Skin of body (tissue), 2 donors: Measurements from ENCODE around the gene NTNG1. TPM values are rescaled to one million over a fixed set of nuclear protein-coding genes. Genes with fewer than 3 reads are reported as not detected.
A peak's percentile ranks its signal among the peaks of the same experiment; 100 is the strongest.

Experiments
- DNase-seq: peaks from one replicate; lab custom pipeline; 2025; lab: John Stamatoyannopoulos, UW
- total RNA-seq: library from RNA; depleted of rRNA; stranded (reverse); fragments of >200 nt; gene quantifications from one replicate; pipeline ENCODE4 v1.2.3, GENCODE V29; 2014

NTNG1 gene
- total RNA-seq, 1 donor from 2014 or later: 9.1 TPM

- DNase-seq: no peak
Measured at GRCh38 chr1:107494061-107494460, 353.2 kb downstream of the NTNG1 start.

DNA sequence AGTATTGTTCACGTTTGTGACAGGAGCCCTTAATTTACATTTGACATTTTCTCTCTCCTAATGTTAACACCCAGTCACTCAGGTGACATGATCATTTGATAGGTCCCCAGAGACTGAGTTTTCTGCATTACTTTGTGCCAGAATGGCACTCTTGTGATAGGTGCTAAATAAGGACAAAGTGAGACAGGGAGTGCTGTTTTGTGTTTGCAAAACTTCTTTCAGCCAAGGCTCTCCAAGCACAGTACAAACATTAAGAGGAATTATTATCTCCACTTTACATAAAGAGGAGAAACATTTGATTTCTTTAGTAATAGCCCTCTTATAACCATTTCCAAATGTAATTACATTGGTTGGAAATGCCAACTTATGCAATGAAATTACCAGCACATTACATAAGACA is 355.2 kb downstream of the NTNG1 start:
- DNase-seq: no peak

DNA sequence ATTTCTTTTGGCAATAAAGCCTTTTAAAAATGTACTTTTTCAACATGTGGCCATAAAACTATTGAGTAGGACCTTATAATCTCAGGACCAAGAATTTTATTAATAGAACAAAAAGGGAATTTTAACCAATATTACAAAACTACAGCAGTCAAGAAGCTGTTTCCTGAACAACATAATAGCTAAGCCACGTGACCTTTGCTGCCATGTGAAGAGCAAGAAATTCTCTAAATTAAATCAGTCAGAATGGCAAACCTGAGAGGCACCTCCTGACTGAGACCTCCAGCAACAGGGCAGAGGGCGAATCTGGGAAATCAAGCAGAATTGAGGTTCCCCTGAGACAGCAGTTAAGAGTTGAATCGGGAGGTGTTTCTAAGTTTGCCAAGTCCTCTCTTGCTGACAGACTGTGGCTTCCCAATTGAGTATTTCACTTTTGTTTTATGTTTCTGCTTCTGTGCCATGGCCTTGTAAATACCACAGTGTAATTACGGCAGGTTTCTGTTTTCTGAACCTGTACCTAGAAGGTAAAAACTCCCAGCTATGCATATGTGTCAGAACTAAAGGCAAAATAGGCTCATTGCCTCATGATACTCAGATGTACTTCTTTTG is 358.4 kb downstream of the NTNG1 start:
- DNase-seq: no peak

DNA sequence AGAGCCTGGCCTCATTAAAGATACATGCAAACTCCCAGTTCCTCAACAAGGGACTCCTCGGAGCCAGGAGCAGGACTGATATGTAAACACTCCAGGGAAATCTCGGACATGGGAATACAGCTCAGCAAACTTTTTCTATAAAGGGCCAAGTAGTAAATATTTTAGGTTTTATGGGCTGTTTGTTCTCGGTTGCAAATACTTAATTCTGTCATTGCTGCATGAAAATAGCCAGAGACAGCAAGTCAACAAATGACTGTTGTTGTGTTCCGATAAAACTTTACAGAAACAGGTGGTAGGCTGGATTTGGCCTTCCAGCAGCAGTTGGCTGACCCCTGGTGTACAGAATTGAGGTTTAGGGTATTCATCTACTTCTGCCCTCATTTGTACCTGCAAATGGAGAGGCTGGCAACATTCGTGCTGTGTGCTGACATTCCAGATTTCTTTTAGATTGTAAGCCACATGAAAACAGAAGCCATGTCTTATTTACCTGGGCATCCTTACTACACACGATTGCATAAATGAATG is 360.3 kb downstream of the NTNG1 start:
- no peak for DNase-seq

DNA sequence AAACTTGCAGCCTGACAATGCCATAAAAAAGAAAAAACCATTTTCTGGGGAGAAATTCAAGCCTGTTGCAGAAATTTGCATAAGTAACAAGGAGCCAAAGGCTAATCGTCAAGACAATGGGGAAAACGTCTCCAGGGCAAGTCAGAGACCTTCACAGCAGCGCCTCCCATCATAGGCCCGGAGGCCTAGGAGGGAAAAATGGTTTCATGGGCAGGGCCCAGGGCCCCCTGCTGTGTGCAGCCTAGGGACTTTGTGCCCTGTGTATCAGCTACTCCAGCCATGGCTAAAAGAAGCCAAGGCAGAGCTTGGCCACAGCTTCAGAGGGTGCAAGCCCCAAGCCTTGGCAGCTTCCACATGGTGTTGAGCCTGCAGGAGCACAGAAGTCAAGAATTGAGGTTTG is 369.5 kb downstream of the NTNG1 start:
- DNase-seq: no peak

GRCh38 chr1:107512836-107513235 is 372.0 kb downstream of the NTNG1 start:
- no peak for DNase-seq

DNA sequence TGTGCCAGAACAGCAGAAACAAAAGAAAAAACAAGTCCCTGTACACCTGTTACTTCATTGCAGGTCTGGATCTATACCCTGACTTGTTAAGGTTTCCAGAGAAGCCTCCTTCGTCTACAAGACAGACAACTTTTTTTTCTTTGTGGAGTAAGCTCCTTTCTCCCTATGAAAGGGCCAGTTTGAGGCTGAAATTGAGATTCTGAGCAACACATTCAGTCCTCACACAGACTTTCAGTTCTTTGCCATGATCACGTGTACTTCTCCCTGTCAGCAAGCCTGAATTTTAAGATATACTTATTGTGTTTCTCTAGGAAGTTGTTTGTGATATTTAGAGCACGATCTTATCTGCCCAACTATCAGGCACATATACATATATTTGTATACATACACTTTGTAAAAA is 374.0 kb downstream of the NTNG1 start:
- no peak for DNase-seq

- DNase-seq: no peak
Measured at GRCh38 chr1:107515702-107516101, 374.9 kb downstream of the NTNG1 start.

DNA sequence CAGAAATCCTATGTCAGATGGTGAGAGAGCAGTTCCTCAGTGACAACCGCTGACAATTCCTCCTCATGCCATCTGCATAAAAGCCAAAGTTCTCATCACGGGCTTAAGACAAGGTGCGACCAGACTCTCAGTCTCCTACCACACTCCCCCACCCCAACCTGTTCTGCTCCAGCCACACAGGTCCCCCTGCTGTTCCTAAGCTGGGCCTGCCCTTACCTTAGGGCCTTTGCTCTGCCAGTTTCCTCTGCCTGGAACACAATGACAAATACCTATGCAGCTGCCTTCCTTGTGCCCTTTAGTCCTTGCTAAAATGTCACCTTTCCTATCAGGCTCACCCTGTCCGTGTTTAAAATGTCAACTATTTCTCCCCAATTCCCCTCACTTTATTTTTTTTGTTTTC is 382.2 kb downstream of the NTNG1 start:
- DNase-seq: no peak

DNA sequence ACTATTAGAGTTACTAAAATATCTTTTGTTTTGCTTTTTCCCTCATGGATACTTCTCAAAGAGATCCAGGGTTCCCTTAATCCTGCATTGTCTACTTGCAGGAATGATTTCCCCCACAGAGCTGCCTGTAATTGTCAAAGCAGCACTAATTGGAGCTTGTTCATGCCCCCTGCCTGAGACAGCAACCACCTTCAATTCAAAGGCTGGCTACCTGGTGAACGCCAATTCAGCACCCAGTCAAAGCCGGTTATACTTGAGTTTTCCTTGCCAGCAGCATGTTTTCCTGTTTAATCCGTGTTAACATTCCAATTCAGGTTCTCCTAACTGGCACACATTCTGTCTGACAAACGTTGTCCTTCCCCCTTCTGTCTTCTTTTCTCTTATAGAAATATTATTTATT is 382.9 kb downstream of the NTNG1 start:
- DNase-seq: no peak

DNA sequence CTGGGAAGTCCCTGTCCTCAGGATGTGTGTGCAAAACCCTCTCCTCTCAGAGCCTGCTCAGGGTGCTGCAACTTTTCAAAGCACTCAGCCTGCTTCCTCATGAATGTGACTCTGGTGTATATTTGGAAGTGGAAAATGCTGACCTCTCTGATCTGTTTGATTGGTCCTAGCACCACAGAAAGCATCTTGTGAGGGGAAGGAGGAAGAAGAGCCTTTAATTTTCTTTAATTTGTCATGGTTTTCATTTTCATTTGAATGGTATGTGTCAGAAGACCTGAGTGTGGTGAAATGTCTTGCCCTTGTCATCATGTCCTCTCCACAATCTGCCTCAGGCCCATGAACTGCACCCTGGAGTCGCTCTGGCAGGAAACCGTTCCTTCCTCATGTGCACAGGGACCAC is 383.5 kb downstream of the NTNG1 start:
- DNase-seq: no peak

DNA sequence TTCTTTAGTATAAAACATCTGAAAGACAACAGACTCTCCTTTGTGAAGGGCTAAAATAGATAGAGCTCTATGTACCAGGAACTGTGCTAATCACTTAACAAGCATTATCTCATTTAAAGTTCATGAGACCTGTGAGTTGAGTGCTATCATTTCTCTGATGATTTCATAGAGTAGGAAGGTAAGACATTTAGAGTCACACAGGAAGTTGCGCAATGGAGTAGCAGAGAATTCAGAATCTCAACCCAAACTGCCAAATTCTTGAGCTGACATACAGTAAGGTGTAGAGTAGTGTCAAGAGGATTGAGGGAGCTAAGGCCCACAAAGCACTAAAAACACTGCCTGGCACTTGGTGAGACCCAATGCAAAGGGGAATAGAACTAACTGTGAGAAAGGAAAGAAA is 384.3 kb downstream of the NTNG1 start:
- DNase-seq: no peak

DNA sequence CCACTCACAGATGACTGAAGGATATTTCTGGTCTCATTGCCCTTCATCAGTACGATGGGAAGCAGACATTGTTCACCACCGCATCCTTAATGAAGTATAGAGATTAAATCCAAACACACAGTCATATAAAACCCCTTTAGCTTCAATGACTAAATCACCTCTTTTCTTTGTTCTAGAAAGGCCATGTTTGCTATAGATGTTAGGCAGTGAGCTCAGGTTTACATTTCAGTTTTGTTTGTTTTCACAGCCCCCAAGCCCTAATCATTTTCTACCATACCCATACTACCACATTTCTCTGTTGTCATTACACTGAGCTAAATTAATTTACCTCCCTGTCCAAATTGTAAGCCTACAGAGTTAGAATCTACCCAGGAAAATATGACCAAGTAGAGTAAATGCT is 385.1 kb downstream of the NTNG1 start:
- DNase-seq: no peak

- DNase-seq: no peak
Measured at GRCh38 chr1:107526524-107527198, 385.8 kb downstream of the NTNG1 start.

DNA sequence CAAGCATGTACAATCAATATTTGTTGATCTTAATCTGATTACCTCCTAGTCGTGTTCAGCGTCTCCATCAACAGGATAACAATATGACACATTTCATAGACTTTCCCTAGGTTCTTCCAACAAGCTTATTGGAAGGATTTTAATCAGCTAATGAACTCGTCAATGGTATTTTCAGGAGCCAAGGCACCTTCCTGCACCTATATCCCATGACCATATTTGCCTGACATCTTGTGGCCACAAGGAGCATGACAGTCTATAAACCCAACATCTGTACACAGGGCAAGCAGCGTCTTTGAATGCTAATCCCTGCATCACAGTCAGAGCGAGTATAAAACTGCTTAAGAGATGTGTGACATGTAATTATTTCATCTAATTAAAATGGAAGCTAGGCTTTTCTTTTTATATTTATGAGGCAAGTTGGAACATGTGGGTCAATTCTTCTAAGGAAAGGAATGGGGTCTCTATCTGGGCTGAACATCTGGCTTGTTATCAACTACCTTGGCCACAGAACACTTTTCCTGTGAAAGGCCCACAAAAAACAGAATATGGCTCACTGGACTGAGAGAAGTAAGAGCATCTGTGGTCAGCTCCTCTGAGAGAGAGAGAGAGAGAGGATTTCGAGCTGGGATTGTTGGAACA is 388.8 kb downstream of the NTNG1 start:
- DNase-seq: peak; percentile 43

DNA sequence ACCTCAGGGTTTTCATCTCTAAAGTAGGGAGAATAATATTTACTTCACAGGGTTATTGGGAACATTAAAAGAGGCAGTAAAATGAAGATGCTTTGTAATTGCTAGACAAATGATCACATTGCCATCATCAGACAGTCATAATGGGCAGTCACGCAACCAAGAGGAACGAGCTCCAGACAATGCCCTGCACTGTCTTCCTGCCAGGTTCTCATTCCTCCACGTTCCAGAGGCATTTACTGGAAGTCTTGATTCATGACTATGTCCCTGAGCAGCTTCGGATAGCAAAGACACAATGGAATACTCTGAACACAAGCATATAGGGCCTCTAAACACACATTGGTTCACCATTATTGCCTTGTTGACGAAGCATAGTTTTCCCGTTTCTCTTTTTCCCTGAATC is 389.7 kb downstream of the NTNG1 start:
- DNase-seq: no peak

DNA sequence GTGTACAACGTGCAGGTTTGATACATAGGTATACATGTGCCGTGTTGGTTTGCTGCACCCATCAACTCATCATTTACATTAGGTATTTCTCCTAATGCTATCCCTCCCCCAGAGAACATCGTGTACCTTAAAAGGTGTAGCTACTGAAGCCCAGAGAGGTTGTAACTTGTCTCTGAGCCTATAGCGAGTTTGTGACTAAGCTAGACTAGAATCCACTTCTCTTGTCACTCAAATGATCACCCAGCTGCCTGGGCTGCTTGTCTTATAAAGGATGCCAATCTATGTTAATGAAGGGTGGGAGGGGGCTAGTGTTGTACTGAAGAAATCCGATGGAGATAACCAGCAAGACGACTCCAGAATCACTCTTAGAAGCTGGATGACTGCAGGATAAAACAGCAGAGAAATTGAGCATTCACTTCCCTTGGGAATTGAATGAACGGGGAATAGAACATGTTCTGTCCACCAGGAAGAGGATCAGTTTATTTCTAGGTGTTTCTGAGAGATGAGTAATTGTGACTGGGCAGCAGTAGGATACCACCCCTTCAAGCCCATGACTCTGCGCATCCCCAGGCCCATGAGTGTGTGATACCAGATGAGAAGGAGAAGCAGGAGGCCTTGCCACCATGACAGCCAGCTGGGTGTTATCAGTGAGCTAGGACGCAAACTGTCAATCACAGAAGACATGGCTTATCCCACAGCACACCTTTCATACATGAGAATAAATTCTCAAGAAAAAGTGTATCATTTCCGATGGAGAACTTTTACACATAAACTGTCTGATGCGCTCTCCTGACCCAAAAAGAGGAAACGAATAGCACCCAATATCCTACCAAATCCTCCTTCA is 390.4 kb downstream of the NTNG1 start:
- DNase-seq: no peak

GRCh38 chr1:107532318-107532717 is 391.5 kb downstream of the NTNG1 start:
- DNase-seq: no peak
